ENCODE results near the gene LYSMD2.

The LYSMD2 gene

DNA sequence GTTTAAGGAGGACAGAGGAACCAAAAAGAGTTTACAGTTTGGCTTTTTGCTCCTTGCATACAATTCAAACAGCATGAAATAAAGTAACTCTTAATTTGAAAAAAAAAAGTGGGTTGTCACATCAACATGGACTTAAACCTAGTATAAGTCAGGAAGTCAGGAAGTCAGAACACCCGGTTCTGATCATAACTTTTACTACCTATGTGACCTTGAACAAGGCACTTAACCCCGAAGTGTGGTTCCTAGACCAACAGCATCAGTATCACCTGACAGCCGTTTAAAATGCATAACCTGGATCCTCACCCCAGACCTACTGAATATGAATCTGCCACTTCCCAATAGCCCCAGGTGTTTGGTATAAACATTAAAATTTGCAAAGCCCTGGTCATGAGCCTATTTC is 18.7 kb downstream of the LYSMD2 start:
- DNase-seq = no peak

DNA sequence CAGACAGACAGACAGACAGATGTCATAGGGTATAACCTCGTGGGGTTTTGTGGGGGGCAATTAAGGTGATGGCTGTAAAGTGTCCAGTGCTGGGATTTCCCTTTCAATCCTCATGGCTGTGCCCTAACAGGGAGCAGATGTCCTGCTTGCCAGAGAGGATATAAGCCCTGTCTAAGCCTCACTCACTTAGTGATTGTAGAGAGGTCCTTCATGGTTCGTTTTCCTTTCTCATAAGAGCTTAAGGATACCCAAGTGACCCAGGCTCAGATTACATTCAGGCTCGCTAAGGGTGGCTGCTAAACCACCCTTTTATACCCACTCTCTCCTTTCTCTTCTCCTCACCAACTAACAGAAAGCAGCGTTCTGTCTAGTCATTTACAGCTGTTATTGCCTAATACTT is 19.2 kb downstream of the LYSMD2 start:
- DNase-seq = peak; percentile 4

DNA sequence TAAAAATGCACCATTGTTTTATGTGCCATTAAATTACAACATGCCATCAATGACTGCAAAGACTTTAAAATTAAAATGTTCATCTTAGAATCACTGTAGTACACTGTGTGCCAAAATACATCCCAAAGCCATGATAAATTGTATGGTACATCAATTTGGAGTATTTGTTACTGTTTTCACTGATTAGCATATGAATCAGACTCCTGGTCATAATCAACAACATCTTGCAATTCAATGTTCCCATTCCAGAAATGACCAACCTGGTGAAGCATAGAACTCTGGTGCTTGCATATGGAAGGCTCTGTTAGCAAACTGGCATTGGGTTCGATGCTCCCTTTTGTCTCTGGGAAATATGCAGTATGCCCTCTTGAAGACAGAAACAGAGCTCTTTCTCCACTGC is 22.5 kb downstream of the LYSMD2 start:
- DNase-seq = no peak

DNA sequence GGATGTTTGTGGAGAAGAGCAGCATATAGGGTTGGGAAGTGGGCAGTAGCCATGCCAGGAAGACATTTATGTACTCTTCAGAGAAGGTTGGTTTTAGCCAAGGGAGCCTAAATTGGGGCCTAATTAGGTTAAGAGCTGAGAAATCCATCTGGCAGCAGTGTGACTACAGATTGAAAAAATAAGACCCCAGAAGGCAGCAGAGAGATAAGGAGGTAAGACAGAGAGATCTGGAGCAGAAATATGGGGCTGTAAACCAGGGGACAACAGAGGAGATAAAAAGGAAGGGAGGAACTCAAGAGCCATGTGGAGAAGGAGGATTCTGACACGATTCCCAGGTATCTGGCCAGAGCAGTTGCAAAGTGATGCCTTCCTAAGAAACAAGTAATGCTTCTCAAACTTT is 23.3 kb downstream of the LYSMD2 start:
- no peak for DNase-seq

DNA sequence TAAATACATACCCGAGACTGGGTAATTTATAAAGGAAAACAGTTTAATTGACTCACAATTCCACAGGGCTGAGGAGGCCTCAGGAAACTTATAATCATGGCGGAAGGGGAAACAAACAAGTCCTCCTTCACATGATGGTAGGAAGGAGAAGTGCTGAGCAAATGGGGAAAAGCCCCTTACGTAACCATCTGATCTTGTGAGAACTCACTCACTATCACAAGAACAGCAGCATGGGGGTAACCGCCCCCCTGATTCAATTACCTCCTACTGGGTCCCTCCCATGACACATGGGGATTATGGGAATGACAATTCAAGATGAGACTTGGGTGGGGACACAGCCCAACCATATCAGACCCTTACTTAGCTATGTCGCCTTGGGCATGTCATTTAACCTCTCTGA is 28.4 kb downstream of the LYSMD2 start:
- no peak for DNase-seq

DNA sequence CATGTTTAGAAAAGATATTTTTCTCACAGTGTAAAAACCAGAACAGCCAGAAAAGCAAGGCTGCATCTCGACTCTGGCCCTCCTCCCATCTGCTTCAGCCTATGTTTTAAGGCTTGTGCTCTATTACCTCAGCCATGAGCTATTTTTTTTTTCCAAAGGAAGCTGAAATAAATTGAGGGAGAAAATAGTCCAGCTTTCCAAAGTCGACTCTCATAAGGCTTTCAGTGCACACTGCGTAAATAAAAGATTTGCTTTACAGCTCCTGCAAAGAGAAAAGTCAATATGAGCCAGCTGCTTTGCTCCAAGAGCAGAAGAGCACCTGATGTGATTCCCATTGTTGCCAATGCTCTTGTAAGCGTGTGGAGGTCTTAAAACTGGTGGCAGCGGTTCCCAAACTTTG is 29.4 kb downstream of the LYSMD2 start:
- no peak for DNase-seq

DNA sequence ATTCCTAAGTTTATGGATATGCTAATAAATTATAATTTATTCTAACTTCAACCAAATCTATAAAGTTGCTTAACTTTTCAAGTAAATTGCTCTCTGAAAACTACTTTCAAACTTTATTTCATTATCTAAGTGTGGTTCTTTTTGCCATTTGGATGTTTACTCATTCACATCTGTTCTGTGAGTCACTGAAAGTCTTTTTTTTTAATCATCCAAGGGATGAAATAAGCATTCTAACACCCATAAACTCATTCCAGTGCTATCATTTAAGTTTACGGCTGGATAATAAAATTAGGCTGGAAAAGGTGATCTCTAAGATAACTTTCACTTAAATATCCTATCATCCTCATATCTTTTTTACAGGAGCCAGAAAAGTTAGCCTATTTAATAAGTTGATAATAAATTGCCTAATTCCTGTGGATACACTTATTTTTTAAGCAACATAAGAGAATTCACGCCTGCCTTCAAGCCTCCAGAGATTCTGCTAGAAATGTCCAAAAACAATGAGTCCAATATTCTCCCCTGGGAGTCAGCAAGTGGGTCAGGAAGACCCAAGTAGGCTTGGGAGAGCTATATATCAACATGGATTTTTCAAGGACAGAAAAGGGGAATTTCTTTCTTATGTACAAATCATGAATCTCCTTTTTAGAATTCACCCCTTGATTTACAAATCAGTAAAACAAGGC is 30.4 kb downstream of the LYSMD2 start:
- DNase-seq = no peak

DNA sequence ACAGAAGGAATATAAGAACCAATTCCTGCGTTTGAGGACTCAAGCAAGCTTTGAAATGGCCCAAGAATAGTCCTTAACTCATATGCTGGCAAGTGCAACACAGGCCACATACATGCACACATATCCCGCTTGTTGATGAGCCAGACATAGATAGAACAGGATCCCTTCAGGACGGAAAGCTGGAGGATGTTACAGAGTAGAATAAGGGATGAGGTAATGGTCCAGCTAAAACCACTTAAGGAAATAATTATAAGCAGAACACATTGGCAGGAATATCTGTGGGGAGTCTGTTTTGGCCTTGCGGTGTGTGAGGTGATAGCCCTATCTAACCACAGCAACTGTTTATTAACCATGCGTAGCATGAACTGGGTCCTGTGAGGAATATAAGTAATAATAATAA is 31.2 kb downstream of the LYSMD2 start:
- no peak for DNase-seq

DNA sequence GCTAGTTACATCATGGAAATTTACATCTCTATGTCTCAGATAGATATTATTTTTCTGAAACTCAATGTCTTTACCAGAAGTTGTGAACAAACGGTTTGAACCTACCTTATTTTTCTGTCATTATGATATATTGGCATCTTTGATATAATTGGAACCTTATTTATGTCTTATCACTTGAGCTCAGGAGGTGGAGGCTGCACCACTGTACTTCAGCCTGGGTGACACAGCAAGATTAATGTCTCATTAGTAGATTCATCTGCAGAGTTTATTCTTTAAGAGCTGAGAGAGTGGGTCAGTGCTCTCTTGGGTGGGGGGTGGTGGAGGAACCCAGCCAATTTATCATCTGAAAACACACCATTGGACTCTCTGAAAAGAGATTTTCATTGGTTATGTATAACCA is 34.7 kb downstream of the LYSMD2 start:
- no peak for DNase-seq

DNA sequence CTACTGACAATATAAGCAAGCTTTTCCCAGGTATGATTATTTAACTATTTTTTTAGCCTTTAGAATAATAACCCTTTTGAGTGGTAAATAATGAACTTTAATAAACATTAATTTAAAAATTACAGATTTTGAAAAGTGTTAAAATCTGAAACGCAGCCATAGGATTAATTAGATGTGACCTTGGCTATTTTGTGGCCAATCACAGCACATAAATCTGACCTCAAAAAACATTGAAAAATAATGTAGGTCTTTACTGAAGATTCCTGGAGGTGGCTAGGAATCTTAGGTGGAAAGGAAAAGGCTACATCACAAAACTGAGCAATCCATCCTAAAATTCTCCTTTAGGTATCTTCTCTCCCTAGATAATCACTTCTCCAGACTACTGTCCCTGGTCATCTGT is 38.1 kb downstream of the LYSMD2 start:
- DNase-seq = no peak

DNA sequence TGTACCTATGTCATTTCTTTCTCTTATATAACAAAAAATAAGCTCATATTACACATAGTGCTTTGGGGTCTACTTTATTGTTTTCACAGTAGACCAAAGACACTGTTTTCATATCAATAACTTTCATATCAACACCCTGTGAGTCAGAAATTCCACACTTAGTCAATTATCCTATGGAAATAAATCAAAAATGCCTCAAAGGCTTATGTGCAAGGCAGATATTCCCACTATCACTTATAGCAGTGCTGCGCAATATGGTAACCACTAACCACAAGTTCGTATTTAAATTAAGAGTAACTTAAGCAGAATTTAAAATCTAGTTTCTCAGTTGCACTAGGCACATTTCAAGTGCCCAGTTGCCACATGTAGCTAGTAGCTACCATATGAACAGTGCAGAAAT is 40.3 kb downstream of the LYSMD2 start:
- DNase-seq = no peak

DNA sequence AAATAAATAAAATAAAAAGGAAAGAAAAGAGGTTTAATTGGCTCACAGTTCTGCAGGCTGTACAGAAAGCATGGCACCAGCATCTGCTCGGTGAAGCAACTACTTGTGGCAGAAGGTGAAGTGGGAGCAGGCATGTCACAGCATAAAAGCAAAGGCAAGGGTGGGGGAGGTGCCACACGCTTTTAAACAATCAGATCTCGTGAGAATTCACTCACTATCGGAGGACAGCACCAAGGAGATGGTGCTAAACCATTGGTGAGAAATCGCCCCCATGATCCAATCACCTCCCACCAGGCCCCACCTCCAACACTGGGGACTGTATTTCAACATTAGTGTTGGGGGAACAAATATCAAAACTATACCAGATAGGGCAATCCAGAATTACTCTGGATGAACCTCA is 40.9 kb downstream of the LYSMD2 start:
- no peak for DNase-seq

DNA sequence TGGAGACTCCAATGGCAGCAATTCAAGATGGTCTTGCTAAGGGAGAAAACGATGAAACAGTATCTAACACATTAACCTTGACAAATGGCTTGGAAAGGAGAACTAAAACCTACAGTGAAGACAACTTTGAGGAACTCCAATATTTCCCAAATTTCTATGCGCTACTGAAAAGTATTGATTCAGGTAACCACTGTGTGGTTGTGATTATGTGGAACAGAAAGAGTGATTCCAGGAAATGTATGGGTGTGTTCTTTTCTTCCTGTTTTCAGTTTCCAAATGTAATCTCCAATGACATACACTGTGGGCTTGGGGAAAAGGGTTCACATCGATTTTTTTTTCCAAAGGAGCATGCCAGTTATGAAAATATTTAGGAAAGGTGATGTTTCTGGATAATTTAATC is 45.3 kb downstream of the LYSMD2 start:
- DNase-seq = no peak

DNA sequence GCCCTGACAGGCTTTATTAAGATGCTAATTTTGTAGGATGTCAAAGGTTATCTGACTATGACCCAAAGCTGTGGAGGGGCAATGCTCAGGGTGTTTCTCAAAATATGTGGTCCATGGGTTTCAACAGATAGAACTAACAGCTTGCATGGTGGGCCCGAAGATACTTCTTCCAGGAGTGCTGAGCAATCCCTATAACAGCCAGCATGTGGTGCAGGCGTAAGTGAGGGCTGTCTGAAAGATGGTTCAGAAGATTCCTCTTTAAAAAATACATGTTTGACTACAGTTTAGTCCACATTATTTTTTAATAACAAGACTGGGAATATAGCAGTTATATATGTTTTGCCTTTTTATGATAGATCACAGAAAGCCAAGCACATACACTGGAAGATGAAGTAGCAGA is 48.6 kb downstream of the LYSMD2 start:
- DNase-seq = no peak

DNA sequence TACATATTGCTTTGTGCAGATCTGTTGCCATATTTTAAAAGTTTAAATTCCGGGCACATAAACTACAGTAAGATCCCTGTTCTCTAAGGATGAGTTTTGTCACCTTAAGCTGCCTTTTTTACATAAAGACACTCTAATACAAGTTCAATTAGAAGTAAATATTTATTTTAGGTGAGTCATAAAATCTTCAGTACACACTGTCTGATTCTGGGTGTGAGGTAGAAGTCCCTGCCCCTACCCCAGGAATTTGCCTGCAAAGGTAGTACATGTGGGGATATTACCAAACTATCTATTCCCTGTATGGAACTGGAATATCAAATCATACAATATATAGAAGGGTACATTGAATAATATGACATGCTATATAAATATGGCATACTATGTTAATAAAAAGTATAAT is 49.9 kb downstream of the LYSMD2 start:
- DNase-seq = no peak

DNA sequence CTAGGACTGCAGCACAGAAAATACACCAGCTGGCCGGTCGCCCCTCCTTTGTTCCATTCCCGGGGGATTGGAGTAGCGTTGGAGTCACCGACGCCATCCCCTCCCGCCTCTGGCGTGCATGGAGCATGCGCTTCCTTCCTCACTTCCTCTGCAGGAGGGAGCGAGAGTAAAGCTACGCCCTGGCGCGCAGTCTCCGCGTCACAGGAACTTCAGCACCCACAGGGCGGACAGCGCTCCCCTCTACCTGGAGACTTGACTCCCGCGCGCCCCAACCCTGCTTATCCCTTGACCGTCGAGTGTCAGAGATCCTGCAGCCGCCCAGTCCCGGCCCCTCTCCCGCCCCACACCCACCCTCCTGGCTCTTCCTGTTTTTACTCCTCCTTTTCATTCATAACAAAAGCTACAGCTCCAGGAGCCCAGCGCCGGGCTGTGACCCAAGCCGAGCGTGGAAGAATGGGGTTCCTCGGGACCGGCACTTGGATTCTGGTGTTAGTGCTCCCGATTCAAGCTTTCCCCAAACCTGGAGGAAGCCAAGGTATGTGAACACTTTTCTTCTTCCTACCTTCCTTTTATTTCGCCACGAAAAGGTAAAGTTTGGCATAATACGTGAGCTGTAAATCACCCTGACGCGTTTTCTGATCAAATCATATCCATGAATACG is 56.0 kb downstream of the LYSMD2 start, which contains the start of gene SCG3:
SCG3 (plus strand) TSS at position 201 of the 661 bp plus-strand sequence; CDS start at position 454, 253 bp downstream.
- DNase-seq = peak; percentile 63

DNA sequence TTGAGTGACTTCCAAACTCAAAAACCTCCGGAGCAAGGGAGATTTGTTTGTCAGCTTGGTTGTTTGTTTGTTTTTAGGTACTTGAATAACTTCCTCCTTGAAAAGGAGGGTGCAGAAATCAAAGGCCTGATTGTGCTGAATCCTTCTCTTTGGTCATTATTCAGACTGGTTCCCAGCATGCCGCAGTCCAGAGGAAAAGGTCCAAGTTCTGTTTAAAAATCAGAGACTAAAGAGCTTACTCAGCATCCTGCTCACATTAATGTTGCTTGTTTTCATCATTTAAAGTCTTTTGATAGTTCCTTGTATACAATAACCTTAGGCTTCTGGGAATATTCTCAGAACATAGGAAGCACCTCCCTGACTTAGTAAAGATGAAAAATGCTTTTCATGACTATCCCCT is 57.1 kb downstream of the LYSMD2 start:
- no peak for DNase-seq

DNA sequence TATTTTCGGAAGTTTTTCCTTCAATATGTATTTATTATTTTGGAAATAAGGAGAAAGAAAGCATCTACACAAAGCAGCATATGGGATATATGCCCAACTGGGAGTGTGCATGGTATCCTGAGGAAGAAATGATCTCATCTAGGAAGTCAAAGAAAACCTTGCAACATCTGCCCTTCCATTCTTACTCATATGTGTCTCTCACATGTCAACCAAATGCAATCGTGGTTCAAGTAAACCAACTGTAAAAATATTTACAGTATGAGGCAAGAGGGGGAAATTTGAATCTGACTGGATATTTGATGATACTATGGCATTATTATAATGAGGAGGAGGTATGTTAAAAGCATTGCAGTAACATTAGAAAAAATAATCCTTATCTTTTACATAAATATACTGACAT is 59.4 kb downstream of the LYSMD2 start:
- DNase-seq = no peak

DNA sequence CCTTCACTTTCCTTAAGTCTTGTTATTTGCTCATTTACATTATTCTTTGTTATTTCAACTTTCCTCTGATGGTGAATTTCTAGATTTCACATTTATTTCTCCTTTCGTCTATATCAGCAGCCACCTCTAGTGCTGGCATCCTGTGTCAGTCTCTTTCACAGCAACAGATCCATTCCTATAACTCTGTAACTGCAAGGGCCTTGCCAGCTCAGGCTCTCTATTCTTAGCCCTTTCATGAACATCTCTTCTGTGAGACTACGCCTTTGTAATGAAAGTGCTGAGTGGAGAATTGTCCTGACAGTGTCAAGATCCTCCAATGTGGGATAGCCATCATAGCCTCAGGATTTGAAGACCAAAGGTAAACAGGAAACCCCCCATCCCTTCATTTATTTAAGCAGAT is 60.0 kb downstream of the LYSMD2 start:
- no peak for DNase-seq

DNA sequence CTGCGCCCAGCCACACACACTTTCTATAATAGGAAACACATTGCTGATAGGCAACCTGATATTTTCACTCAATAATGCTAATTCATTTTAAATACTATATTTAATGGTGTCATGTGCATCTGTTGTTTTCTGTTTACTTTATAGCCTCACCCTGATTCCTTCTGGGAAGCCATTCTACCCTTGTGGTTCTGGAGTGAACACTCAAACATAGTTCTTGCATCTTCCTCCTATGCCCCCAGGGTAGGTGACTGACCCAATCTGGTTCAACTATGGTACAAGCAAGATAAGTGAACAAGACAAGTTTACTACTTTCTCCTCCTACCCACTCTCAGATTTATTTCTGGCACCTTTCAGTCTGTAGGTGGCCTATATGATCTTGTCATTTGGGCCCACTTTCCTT is 60.4 kb downstream of the LYSMD2 start:
- DNase-seq = no peak

DNA sequence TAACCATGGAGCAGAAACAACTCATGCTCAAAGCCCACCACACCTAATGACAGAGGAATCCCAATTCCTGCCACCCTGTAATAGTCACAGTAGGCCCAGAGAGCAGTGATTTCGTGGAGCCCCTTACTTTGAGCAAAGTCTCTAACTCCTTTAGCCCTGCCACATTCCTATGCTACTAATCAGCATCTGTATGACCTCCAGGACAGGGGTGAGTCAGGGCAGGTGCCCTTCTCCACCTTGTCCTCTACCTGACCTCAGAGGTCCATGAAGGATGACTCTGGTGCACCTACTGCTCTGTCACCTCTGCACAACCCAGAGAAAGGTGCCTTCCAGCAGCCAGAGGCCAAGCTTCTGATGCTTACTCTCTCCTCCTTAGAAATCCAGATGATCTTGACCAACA is 62.2 kb downstream of the LYSMD2 start:
- no peak for DNase-seq
